B cell (primary cell): ENCODE data around the gene SH2D5. TPM values are rescaled to one million over a fixed set of nuclear protein-coding genes. Genes with fewer than 3 reads are reported as not detected.

ENCODE experiments used
- ATAC-seq: fragments of 200-7000 bp; cut with Tn5 transposase; one replicate; pipeline ENCODE4 v1.10.0; 2021; ENCODE audit warnings: low read depth, mild to moderate bottlenecking, moderate number of reproducible peaks, moderate library complexity
- CTCF ChIA-PET: fragments of 350-600 bp; sonication (Branson Sonifier 250); formaldehyde crosslinking; loops from one replicate; lab custom pipeline; 2021; ENCODE audit warnings: antibody characterized with exemption, inconsistent platforms; lab: Charles Lee
- POLR2A ChIA-PET: fragments of 350-600 bp; sonication (Branson Sonifier 250); formaldehyde crosslinking; loops from one replicate; lab custom pipeline; 2021; ENCODE audit warnings: antibody characterized with exemption; lab: Charles Lee
- DNase-seq: peaks from one replicate; pipeline ENCODE4 v3.0.0; 2013
- H2AFZ ChIP-seq: 2 replicates; pipeline ENCODE4 v1.6.1; 2012; ENCODE audit warnings: mild to moderate bottlenecking, low read depth, low read length; ENCODE audit not compliant: insufficient read depth, poor library complexity, severe bottlenecking
- H3K27ac ChIP-seq, 2 donors: 1 replicate in 1 of 2; 2 replicates in 1 of 2; pipeline ENCODE4 v1.5.1; 2012 to 2013; ENCODE audit warnings: low read length in 2 of 2, mild to moderate bottlenecking in 2 of 2, moderate library complexity in 1 of 2
- H3K27me3 ChIP-seq, 4 experiments: fragments of 200-600 bp in 1 of 4; sonication (generic) in 1 of 4; replicated peaks in 1 of 4; 1 replicate in 2 of 4; 2 replicates in 2 of 4; pipeline versions ENCODE4 v1.6.1 to v1.7.0; 2013 to 2016; ENCODE audit warnings: low read length in 3 of 4, mild to moderate bottlenecking in 2 of 4, mixed read lengths in 1 of 4, moderate library complexity in 1 of 4; ENCODE audit not compliant: insufficient read depth in 4 of 4, control insufficient read depth in 3 of 4; ENCODE audit errors: control extremely low read depth in 1 of 4
- H3K36me3 ChIP-seq, 2 experiments: replicated peaks in 1 of 2; 1 replicate in 1 of 2; 2 replicates in 1 of 2; pipeline versions ENCODE4 v1.6.1 to v1.7.1; 2013; ENCODE audit warnings: low read length in 1 of 2; ENCODE audit not compliant: insufficient read depth in 2 of 2, control insufficient read depth in 1 of 2; ENCODE audit errors: control extremely low read depth in 1 of 2, extremely low read depth in 1 of 2
- H3K4me1 ChIP-seq, 2 donors: fragments of 200-600 bp in 1 of 2; sonication (generic) in 1 of 2; 1 replicate in 1 of 2; 2 replicates in 1 of 2; pipeline versions ENCODE4 v1.5.1 to v1.6.1; 2013 to 2017; ENCODE audit warnings: low read length in 2 of 2; ENCODE audit not compliant: control insufficient read depth in 2 of 2, insufficient read depth in 2 of 2
- H3K4me2 ChIP-seq: replicated peaks from 2 replicates; pipeline ENCODE3; 2012; ENCODE audit warnings: mild to moderate bottlenecking, low read depth, low read length; ENCODE audit not compliant: poor library complexity, severe bottlenecking
- H3K4me3 ChIP-seq, 5 experiments: fragments of 200-600 bp in 1 of 5; sonication (generic) in 1 of 5; 1 replicate in 3 of 5; 2 replicates in 2 of 5; pipeline versions ENCODE4 v1.5.1 to v1.7.0; 2011 to 2016; ENCODE audit warnings: low read length in 4 of 5, mild to moderate bottlenecking in 4 of 5, low read depth in 2 of 5, control low read depth in 1 of 5, moderate library complexity in 1 of 5; ENCODE audit not compliant: insufficient read depth in 1 of 5; ENCODE audit errors: control extremely low read depth in 1 of 5, extremely low read depth in 1 of 5
- H3K79me2 ChIP-seq: fragments of 200-600 bp; sonication (generic); one replicate; pipeline ENCODE4 v1.6.0; 2016; ENCODE audit warnings: low read length; ENCODE audit not compliant: control insufficient read depth, insufficient read depth
- H3K9ac ChIP-seq: fragments of 200-600 bp; sonication (generic); 2 replicates; pipeline ENCODE4 v1.6.1; 2017; ENCODE audit warnings: mild to moderate bottlenecking, low read length, moderate library complexity
- H3K9me3 ChIP-seq, 3 donors: one replicate each; pipeline versions ENCODE4 v1.6.1 to v1.7.1; 2013; ENCODE audit warnings: low read length in 2 of 3; ENCODE audit not compliant: control insufficient read depth in 2 of 3, insufficient read depth in 1 of 3; ENCODE audit errors: control extremely low read depth in 1 of 3
- H4K20me1 ChIP-seq: 2 replicates; pipeline ENCODE4 v1.6.0; 2012; ENCODE audit warnings: mild to moderate bottlenecking, low read length; ENCODE audit not compliant: insufficient read depth, control insufficient read depth, poor library complexity, severe bottlenecking
- H3K27ac Mint-ChIP-seq: one replicate; pipeline ENCODE4 v1.8.0; 2021; ENCODE audit warnings: mixed read lengths
- H3K27me3 Mint-ChIP-seq: one replicate; pipeline ENCODE4 v1.8.0; 2021; ENCODE audit warnings: mixed read lengths
- H3K4me1 Mint-ChIP-seq: one replicate; pipeline ENCODE4 v1.8.0; 2021; ENCODE audit warnings: mixed read lengths
- H3K4me3 Mint-ChIP-seq: one replicate; pipeline ENCODE4 v1.8.0; 2021; ENCODE audit warnings: mixed read lengths
- H3K9me3 Mint-ChIP-seq: one replicate; pipeline ENCODE4 v1.8.0; 2022; ENCODE audit warnings: mixed read lengths; ENCODE audit not compliant: insufficient read depth
- EZH2 ChIP-seq: IDR thresholded peaks from 2 replicates; pipeline ENCODE4 v1.6.1; 2012; ENCODE audit warnings: borderline replicate concordance, low read depth, mild to moderate bottlenecking, moderate library complexity, low read length; ENCODE audit not compliant: insufficient read depth, poor library complexity, severe bottlenecking
- WGBS: methylation state at CpG from one replicate; pipeline ENCODE4 v1.1.5; 2013; ENCODE audit warnings: missing lambda C conversion rate; ENCODE audit not compliant: insufficient coverage; 5-methylcytosine and 5-hydroxymethylcytosine counted together
- intact Hi-C: fragments of 100-400 bp; cut with micrococcal nuclease; formaldehyde crosslinking; loops from one replicate; pipeline ENCODE4 v1.10.0; 2022
- polyA plus RNA-seq: library from polyadenylated mRNA; depleted of rRNA; stranded (reverse); fragments of >200 nt; gene quantifications from 2 replicates; pipeline ENCODE4 v1.2.3, GENCODE V29; 2012
- total RNA-seq, 2 donors: library from RNA; stranded (reverse); fragments of 120-200 nt in 1 of 2; gene quantifications; 1 replicate in 1 of 2; 2 replicates in 1 of 2; pipeline versions ENCODE4 v1.2.3 to v1.2.4, GENCODE V29; 2013 to 2022
- TF ChIP-seq, protein P1 (sequence below): fragments of 200-600 bp; IDR thresholded peaks from one replicate; pipeline ENCODE4 v1.8.0; 2022; ENCODE audit warnings: antibody characterized with exemption, mild to moderate bottlenecking

The SH2D5 gene
- total and polyA plus RNA-seq, 2 donors (not counting 1 experiment from before 2014, with no cell fraction given) = 0.30 TPM; not detected in 1

DNA sequence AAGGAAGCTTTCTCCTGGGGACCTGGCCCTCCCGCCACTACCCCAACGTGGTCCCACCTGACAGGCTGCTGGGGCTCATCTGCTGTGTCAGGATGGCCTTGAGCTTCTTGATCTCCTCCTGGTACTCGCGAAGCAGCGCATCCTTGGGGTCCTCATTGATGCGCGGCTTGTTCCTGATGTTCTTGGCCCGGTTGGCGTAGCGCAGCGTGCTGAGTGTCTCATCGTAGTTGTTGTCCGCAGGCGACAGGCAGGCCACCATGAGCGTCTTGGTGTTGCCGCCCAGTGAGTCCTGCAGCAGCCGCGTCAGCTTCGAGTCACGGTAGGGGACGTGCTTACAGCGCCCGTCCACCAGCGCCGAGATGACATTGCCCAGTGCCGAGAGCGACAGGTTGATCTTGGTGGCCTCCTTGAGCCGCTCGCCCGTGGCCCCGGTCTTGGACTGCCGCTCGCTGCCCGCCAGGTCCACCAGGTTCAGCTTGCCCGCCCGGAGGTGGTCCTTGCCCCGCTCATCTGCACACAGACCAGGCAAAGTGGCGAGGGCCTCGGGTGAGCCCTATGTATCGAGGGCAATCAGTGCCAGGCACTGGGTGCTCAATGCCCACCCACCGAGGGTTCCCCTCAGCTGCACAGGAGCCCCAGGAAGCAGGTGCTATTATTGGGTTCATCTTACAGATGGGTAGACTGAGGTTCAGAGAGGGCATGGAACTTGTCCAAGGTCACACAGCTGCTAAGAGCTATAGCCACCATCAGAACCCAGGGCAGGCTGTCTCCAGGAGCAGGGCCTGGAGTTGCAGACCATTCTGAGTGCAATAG lies 27.9 kb downstream of the SH2D5 start:
- Histone ChIP-seq H3K4me2 (no peak overlapping the region), H3K27ac (no peak overlapping the region), H3K4me1 (no peaks in the 10 kb centered on the region), H4K20me1 (no peaks in the 10 kb centered on the region), H3K4me3 (no peak overlapping the region), H3K9me3 (no peaks in the 10 kb centered on the region), H3K27me3 (no peaks in the 10 kb centered on the region), H3K36me3 (no peaks in the 10 kb centered on the region), H3K9ac (no peak overlapping the region), H3K79me2 (no peaks in the 10 kb centered on the region), H2AFZ (no peak overlapping the region)
- TF ChIP-seq EZH2 = no peak
- TF ChIP-seq, protein P1, sequence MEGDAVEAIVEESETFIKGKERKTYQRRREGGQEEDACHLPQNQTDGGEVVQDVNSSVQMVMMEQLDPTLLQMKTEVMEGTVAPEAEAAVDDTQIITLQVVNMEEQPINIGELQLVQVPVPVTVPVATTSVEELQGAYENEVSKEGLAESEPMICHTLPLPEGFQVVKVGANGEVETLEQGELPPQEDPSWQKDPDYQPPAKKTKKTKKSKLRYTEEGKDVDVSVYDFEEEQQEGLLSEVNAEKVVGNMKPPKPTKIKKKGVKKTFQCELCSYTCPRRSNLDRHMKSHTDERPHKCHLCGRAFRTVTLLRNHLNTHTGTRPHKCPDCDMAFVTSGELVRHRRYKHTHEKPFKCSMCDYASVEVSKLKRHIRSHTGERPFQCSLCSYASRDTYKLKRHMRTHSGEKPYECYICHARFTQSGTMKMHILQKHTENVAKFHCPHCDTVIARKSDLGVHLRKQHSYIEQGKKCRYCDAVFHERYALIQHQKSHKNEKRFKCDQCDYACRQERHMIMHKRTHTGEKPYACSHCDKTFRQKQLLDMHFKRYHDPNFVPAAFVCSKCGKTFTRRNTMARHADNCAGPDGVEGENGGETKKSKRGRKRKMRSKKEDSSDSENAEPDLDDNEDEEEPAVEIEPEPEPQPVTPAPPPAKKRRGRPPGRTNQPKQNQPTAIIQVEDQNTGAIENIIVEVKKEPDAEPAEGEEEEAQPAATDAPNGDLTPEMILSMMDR = no peak
- DNase-seq (no peak), ATAC-seq (no peak)
- CTCF ChIA-PET = no interaction called here
- H3K27ac Mint-ChIP-seq = no peak overlapping the region
- 96% methylated on average over 41 of the region's 41 CpGs for WGBS
- no peaks in the 10 kb centered on the region for H3K4me1 Mint-ChIP-seq
- peaks cover 2% of the 10 kb centered on the region for H3K9me3 Mint-ChIP-seq
- POLR2A ChIA-PET = no interaction called here
- peaks cover 5% of the 10 kb centered on the region for H3K27me3 Mint-ChIP-seq
- H3K4me3 Mint-ChIP-seq = no peak overlapping the region
- intact Hi-C loops = no loop called here

- no peak overlapping the region for H3K4me3 Mint-ChIP-seq
- ChIA-PET POLR2A (interaction anchor here (0.7 kb wide), 1 partner anchor 11 kb away, joined by 4 read pairs; no protein-coding TSS in a partner anchor), CTCF (no interaction called here)
- Histone ChIP-seq H3K79me2 (no peaks in the 10 kb centered on the region), H4K20me1 (no peaks in the 10 kb centered on the region), H3K27me3 (no peaks in the 10 kb centered on the region), H2AFZ (no peak overlapping the region), H3K4me3 (no peak overlapping the region), H3K4me1 (no peaks in the 10 kb centered on the region), H3K27ac (no peak overlapping the region), H3K9me3 (no peaks in the 10 kb centered on the region), H3K36me3 (no peaks in the 10 kb centered on the region), H3K4me2 (no peak overlapping the region), H3K9ac (no peak overlapping the region)
- DNase-seq (no peak), ATAC-seq (no peak)
- H3K4me1 Mint-ChIP-seq = no peaks in the 10 kb centered on the region
- peaks cover 5% of the 10 kb centered on the region for H3K27me3 Mint-ChIP-seq
- WGBS = 91% methylated on average over 3 of the region's 4 CpGs
- intact Hi-C loops = no loop called here
- no peak overlapping the region for H3K27ac Mint-ChIP-seq
- H3K9me3 Mint-ChIP-seq = peaks cover 2% of the 10 kb centered on the region
- TF ChIP-seq, protein P1 = no peak
- TF ChIP-seq EZH2 = no peak
Observed at GRCh38 chr1:20703124-20703756, 29.3 kb downstream of the SH2D5 start.
